Activated CD8-positive, alpha-beta memory T cell treated with anti-CD3 and anti-CD28 coated beads, Interleukin-2, amount 50 U/mL, for 1 hour (primary cell): ENCODE data around the gene RNF214.
"Not testable (repeated sequence)": the region's sequence is repeated elsewhere in the genome, so short reads cannot be mapped to it uniquely, and the experiment has no call there.

Experiments
- DNase-seq: peaks from one replicate; pipeline ENCODE4 v3.0.0-alpha.2; 2020; ENCODE audit errors: extremely low read depth

The RNF214 gene

GRCh38 chr11:117315285-117316196, 83.1 kb downstream of the RNF214 start:
- no peak for DNase-seq

GRCh38 chr11:117316197-117316961, 83.9 kb downstream of the RNF214 start, which contains the start of gene BACE1:
Gene BACE1, minus strand, starts transcription at chr11:117316256. Its CDS starts 461 bp downstream, at chr11:117315795.
- DNase-seq = no peak

- DNase-seq = no peak
Measured at GRCh38 chr11:117318738-117319137, 86.3 kb downstream of the RNF214 start.

- DNase-seq = no peak
Measured at GRCh38 chr11:117319214-117319840, 86.9 kb downstream of the RNF214 start.

GRCh38 chr11:117327255-117327566, 94.7 kb downstream of the RNF214 start:
- DNase-seq = not testable (repeated sequence)

- DNase-seq = peak; percentile 83
Measured at GRCh38 chr11:117327567-117328374, 95.3 kb downstream of the RNF214 start, which contains the start of gene CEP164. Gene CEP164, plus strand, starts transcription at chr11:117327854. Its CDS starts 10,733 bp downstream, at chr11:117338587.

GRCh38 chr11:117328375-117329010, 96.0 kb downstream of the RNF214 start:
- no peak for DNase-seq

GRCh38 chr11:117332843-117333242, 100.4 kb downstream of the RNF214 start:
- DNase-seq = no peak

GRCh38 chr11:117333917-117334316, 101.4 kb downstream of the RNF214 start:
- no peak for DNase-seq

GRCh38 chr11:117334896-117335295, 102.4 kb downstream of the RNF214 start:
- DNase-seq = no peak

- DNase-seq = no peak
Measured at GRCh38 chr11:117335399-117335798, 102.9 kb downstream of the RNF214 start.
